SU-DHL-6 (cell line): ENCODE results near the gene ZNF593OS.
A peak's percentile ranks its signal among the peaks of the same experiment; 100 is the strongest.

Source experiments
- H2AFZ ChIP-seq: fragments of 200-600 bp; sonication (generic); 2 replicates; pipeline ENCODE4 v1.6.1; 2014; ENCODE audit warnings: low read depth, mild to moderate bottlenecking, moderate library complexity, mixed read lengths, antibody characterized with exemption, low read length; ENCODE audit not compliant: severe bottlenecking
- H3F3A ChIP-seq: fragments of 200-600 bp; shearing (Covaris generic); 2 replicates; pipeline ENCODE4 v1.6.0; 2016; ENCODE audit warnings: antibody characterized with exemption, mild to moderate bottlenecking; ENCODE audit not compliant: insufficient read depth
- H3K27ac ChIP-seq: fragments of 200-600 bp; sonication (generic); 2 replicates; pipeline ENCODE4 v1.5.1; 2016; ENCODE audit warnings: low read depth, mild to moderate bottlenecking, low read length, moderate library complexity, mixed read lengths
- H3K27me3 ChIP-seq: fragments of 200-600 bp; sonication (generic), shearing (Covaris generic); 2 replicates; pipeline ENCODE4 v1.6.0; 2014; ENCODE audit warnings: mild to moderate bottlenecking, low read length
- H3K36me3 ChIP-seq: fragments of 200-600 bp; sonication (generic); 2 replicates; pipeline ENCODE4 v1.6.1; 2014; ENCODE audit warnings: mild to moderate bottlenecking, low read length, mixed read lengths
- H3K4me2 ChIP-seq: fragments of 300-600, 200-600 bp; shearing (Covaris generic), sonication (generic); 2 replicates; pipeline ENCODE4 v1.6.0; 2014; ENCODE audit warnings: low read length, low read depth, mild to moderate bottlenecking; ENCODE audit not compliant: poor library complexity, severe bottlenecking
- H3K4me3 ChIP-seq: fragments of 200-600 bp; sonication (generic); 2 replicates; pipeline ENCODE4 v1.5.1; 2014; ENCODE audit warnings: antibody characterized with exemption, low read length, mild to moderate bottlenecking, mixed read lengths; ENCODE audit not compliant: insufficient read depth, poor library complexity, severe bottlenecking
- H3K79me2 ChIP-seq: fragments of 200-600 bp; sonication (generic); 2 replicates; pipeline ENCODE4 v1.6.1; 2014; ENCODE audit warnings: mild to moderate bottlenecking, low read length, moderate library complexity; ENCODE audit not compliant: insufficient read depth
- H3K9ac ChIP-seq: fragments of 200-600 bp; sonication (generic); 2 replicates; pipeline ENCODE4 v1.7.0; 2014; ENCODE audit warnings: mild to moderate bottlenecking, low read length
- H3K9me2 ChIP-seq: fragments of 200-600 bp; sonication (generic); replicated peaks from 2 replicates; pipeline ENCODE4 v1.6.1; 2014; ENCODE audit warnings: low read length; ENCODE audit not compliant: insufficient read depth
- H3K9me3 ChIP-seq: fragments of 200-600 bp; sonication (generic); 2 replicates; pipeline ENCODE4 v1.6.1; 2014; ENCODE audit warnings: low read length, mixed read lengths; ENCODE audit not compliant: insufficient read depth
- H4K20me1 ChIP-seq: fragments of 200-600 bp; sonication (generic); 2 replicates; pipeline ENCODE4 v1.6.1; 2014; ENCODE audit warnings: low read depth, mild to moderate bottlenecking, antibody characterized with exemption, low read length, moderate library complexity, mixed read lengths
- CTCF ChIP-seq: fragments of 200-600 bp; sonication (generic); IDR thresholded peaks from one replicate; pipeline ENCODE4 v1.5.1; 2017; ENCODE audit warnings: antibody characterized with exemption, mild to moderate bottlenecking, low read length, moderate library complexity; ENCODE audit not compliant: insufficient read depth, poor library complexity, severe bottlenecking
- EZH2phosphoT487 ChIP-seq: fragments of 200-600 bp; sonication (generic), shearing (Covaris generic); conservative IDR thresholded peaks from 2 replicates; pipeline ENCODE4 v1.6.1; 2018; ENCODE audit warnings: mild to moderate bottlenecking, antibody characterized with exemption, low read length, moderate library complexity, mixed read lengths

Gene ZNF593OS

GRCh38 chr1:26175346-26175745 is 3.7 kb upstream of the ZNF593OS start:
- H3F3A ChIP-seq: 0 out of 2 replicates have a peak, but pooled peaks cover 6% of the 10 kb centered on the region
- no peaks in the 10 kb centered on the region for H4K20me1 ChIP-seq
- peaks cover 6% of the 10 kb centered on the region for H3K79me2 ChIP-seq
- H3K4me2 ChIP-seq: no peak overlapping the region
- no peaks in the 10 kb centered on the region for H3K36me3 ChIP-seq
- no peak overlapping the region for H3K27ac ChIP-seq
- no peaks in the 10 kb centered on the region for H3K9me3 ChIP-seq
- no peaks in the 10 kb centered on the region for H3K27me3 ChIP-seq
- TF ChIP-seq EZH2phosphoT487 (no peak), CTCF (no peak)
- no peak overlapping the region for H3K9ac ChIP-seq
- H3K4me3 ChIP-seq: no peak overlapping the region
- no peaks in the 10 kb centered on the region for H3K9me2 ChIP-seq
- H2AFZ ChIP-seq: no peak overlapping the region

GRCh38 chr1:26170472-26170821 is 1.2 kb downstream of the ZNF593OS start:
- Histone ChIP-seq H3K36me3 (no peaks in the 10 kb centered on the region), H3K4me2 (peak overlapping the region; percentile 84), H3K79me2 (peaks cover 11% of the 10 kb centered on the region), H3F3A (0 out of 2 replicates have a peak, but pooled peaks cover 6% of the 10 kb centered on the region), H4K20me1 (no peaks in the 10 kb centered on the region), H3K27me3 (no peaks in the 10 kb centered on the region), H3K9me2 (no peaks in the 10 kb centered on the region), H2AFZ (peak overlapping the region; percentile 78), H3K9me3 (no peaks in the 10 kb centered on the region), H3K4me3 (peak overlapping the region; percentile 98), H3K27ac (peak overlapping the region; percentile 33; the same call in 1 of the 2 replicates), H3K9ac (peak overlapping the region; percentile 99)
- TF ChIP-seq EZH2phosphoT487 (no peak), CTCF (no peak)

- no peaks in the 10 kb centered on the region for H3K9me3 ChIP-seq
- H3K9me2 ChIP-seq: no peaks in the 10 kb centered on the region
- peak; percentile 74 for TF ChIP-seq CTCF
- TF ChIP-seq EZH2phosphoT487: no peak
Measured at GRCh38 chr1:26169669-26170471, 1.8 kb downstream of the ZNF593OS start, which contains the start of gene ZNF593. Gene ZNF593, plus strand, starts transcription at chr1:26169908. Its CDS starts 76 bp downstream, at chr1:26169984.

More at GRCh38 chr1:26169669-26170471, 1.8 kb downstream of the ZNF593OS start, which contains the start of gene ZNF593:
- peak within 1 kb of the TSS; percentile 33 for H3K27ac ChIP-seq
- peak within 1 kb of the TSS; percentile 78 for H2AFZ ChIP-seq
- 0 out of 2 replicates have a peak, but pooled peaks cover 6% of the 10 kb centered on the region for H3F3A ChIP-seq
- H3K36me3 ChIP-seq: no peaks in the 10 kb centered on the region
- peak within 1 kb of the TSS; percentile 99 for H3K9ac ChIP-seq
- no peaks in the 10 kb centered on the region for H3K27me3 ChIP-seq
- peak within 1 kb of the TSS; percentile 84 for H3K4me2 ChIP-seq
- peak within 1 kb of the TSS; percentile 98 for H3K4me3 ChIP-seq
- no peaks in the 10 kb centered on the region for H4K20me1 ChIP-seq
- H3K79me2 ChIP-seq: peaks cover 11% of the 10 kb centered on the region
